ENCODE results near the gene VPS8.

Gene VPS8

GRCh38 chr3:185041540-185041939 is 229.6 kb downstream of the VPS8 start:
- no peak overlapping the region for H3K4me3 ChIP-seq (ENCODE audit: insufficient read depth, low read length, poor library complexity, severe bottlenecking)
- no peak overlapping the region for H3K9ac ChIP-seq (ENCODE audit: low read length)
- H3F3A ChIP-seq (ENCODE audit: insufficient read depth) = no peaks in the 10 kb centered on the region
- H3K36me3 ChIP-seq (ENCODE audit: low read length) = no peaks in the 10 kb centered on the region
- no peaks in the 10 kb centered on the region for H3K79me2 ChIP-seq (ENCODE audit: insufficient read depth, low read length)
- no peak overlapping the region for H2AFZ ChIP-seq (ENCODE audit: low read depth, low read length, severe bottlenecking)
- no peak overlapping the region for H3K27ac ChIP-seq (ENCODE audit: low read depth, low read length)
- H3K9me3 ChIP-seq (ENCODE audit: insufficient read depth, low read length) = no peaks in the 10 kb centered on the region
- H3K4me2 ChIP-seq (ENCODE audit: low read depth, low read length, poor library complexity, severe bottlenecking) = no peak overlapping the region
- H3K27me3 ChIP-seq (ENCODE audit: low read length) = no peaks in the 10 kb centered on the region
- no peaks in the 10 kb centered on the region for H3K9me2 ChIP-seq (replicated peaks; ENCODE audit: insufficient read depth, low read length)
- H4K20me1 ChIP-seq (ENCODE audit: low read depth, low read length) = no peaks in the 10 kb centered on the region
- TF ChIP-seq CTCF (IDR thresholded peaks at IDR 0.05; ENCODE audit: insufficient read depth, low read length, poor library complexity, severe bottlenecking) (no peak), EZH2phosphoT487 (conservative IDR thresholded peaks at IDR 0.05; ENCODE audit: low read length) (no peak)

- H3K9me2 ChIP-seq (replicated peaks; ENCODE audit: insufficient read depth, low read length) = no peaks in the 10 kb centered on the region
These were observed 230.5 kb downstream of the VPS8 start for GRCh38 chr3:185042312-185043050.

GRCh38 chr3:185046164-185046515 is 234.2 kb downstream of the VPS8 start:
- Histone ChIP-seq H3K4me2 (ENCODE audit: low read depth, low read length, poor library complexity, severe bottlenecking) (no peak overlapping the region), H3K27ac (ENCODE audit: low read depth, low read length) (no peak overlapping the region), H3F3A (ENCODE audit: insufficient read depth) (no peaks in the 10 kb centered on the region), H4K20me1 (ENCODE audit: low read depth, low read length) (no peaks in the 10 kb centered on the region), H2AFZ (ENCODE audit: low read depth, low read length, severe bottlenecking) (no peak overlapping the region), H3K9me2 (replicated peaks; ENCODE audit: insufficient read depth, low read length) (no peaks in the 10 kb centered on the region), H3K79me2 (ENCODE audit: insufficient read depth, low read length) (no peaks in the 10 kb centered on the region), H3K9me3 (ENCODE audit: insufficient read depth, low read length) (no peaks in the 10 kb centered on the region), H3K27me3 (ENCODE audit: low read length) (no peaks in the 10 kb centered on the region), H3K9ac (ENCODE audit: low read length) (no peak overlapping the region), H3K4me3 (ENCODE audit: insufficient read depth, low read length, poor library complexity, severe bottlenecking) (no peak overlapping the region), H3K36me3 (ENCODE audit: low read length) (no peaks in the 10 kb centered on the region)
- TF ChIP-seq EZH2phosphoT487 (conservative IDR thresholded peaks at IDR 0.05; ENCODE audit: low read length) = no peak
- no peak for TF ChIP-seq CTCF (IDR thresholded peaks at IDR 0.05; ENCODE audit: insufficient read depth, low read length, poor library complexity, severe bottlenecking)

More at GRCh38 chr3:185042312-185043050, 230.5 kb downstream of the VPS8 start:
- Histone ChIP-seq H3K27me3 (ENCODE audit: low read length) (no peaks in the 10 kb centered on the region), H3K4me3 (ENCODE audit: insufficient read depth, low read length, poor library complexity, severe bottlenecking) (no peak overlapping the region), H3K9ac (ENCODE audit: low read length) (no peak overlapping the region), H3K79me2 (ENCODE audit: insufficient read depth, low read length) (no peaks in the 10 kb centered on the region), H3K9me3 (ENCODE audit: insufficient read depth, low read length) (no peaks in the 10 kb centered on the region), H3F3A (ENCODE audit: insufficient read depth) (no peaks in the 10 kb centered on the region), H2AFZ (ENCODE audit: low read depth, low read length, severe bottlenecking) (no peak overlapping the region), H3K27ac (ENCODE audit: low read depth, low read length) (no peak overlapping the region), H3K4me2 (ENCODE audit: low read depth, low read length, poor library complexity, severe bottlenecking) (no peak overlapping the region), H3K36me3 (ENCODE audit: low read length) (no peaks in the 10 kb centered on the region), H4K20me1 (ENCODE audit: low read depth, low read length) (no peaks in the 10 kb centered on the region)
- no peak for TF ChIP-seq EZH2phosphoT487 (conservative IDR thresholded peaks at IDR 0.05; ENCODE audit: low read length)
- TF ChIP-seq CTCF (IDR thresholded peaks at IDR 0.05; ENCODE audit: insufficient read depth, low read length, poor library complexity, severe bottlenecking) = no peak

Data from SU-DHL-6 (cell line).